ENCODE results near the gene SPTLC3.

SPTLC3 gene

GRCh38 chr20:13031751-13032150, 23.0 kb downstream of the SPTLC3 start:
- no peak for DNase-seq (ENCODE audit: low read depth)

DNA sequence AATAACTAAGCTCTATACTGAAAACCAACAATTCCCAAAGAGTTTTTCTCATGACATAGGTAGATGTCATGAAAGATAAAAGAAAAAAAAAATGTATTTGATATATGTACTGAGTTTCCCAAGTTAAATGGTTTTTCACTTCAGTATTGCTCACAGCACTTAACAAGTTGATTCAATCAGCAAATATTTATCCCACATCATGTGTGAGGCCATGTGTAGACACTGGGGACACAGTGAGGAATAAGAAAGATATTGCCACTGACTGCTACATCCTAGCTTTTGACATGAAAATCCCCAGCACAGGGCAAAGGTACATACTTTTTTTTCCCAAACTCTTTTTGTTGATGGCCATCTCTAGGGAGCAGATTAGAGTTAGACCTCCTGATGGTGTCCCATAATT, 25.3 kb downstream of the SPTLC3 start:
- DNase-seq (ENCODE audit: low read depth): no peak

DNA sequence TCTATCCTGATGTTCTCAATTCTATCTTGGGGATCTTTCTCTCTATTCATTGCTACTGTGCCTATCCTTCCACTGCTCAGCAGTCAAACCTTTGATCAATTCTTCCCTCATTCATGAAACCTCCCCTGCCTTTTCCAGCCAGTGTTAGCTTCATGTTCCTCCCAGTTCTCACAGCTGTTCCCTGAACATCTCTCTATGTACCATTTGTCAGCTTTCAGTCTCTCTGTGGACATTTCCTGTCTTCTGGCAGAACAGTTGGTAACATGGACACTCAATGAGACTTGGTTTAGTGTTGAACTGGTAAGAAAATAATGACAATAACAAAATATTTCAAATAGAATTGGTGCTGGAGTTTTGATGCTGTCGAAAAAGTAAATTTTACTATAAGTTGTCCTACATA, 26.2 kb downstream of the SPTLC3 start:
- no peak for DNase-seq (ENCODE audit: low read depth)

GRCh38 chr20:13035399-13036152, 26.8 kb downstream of the SPTLC3 start:
- no peak for DNase-seq (ENCODE audit: low read depth)

DNA sequence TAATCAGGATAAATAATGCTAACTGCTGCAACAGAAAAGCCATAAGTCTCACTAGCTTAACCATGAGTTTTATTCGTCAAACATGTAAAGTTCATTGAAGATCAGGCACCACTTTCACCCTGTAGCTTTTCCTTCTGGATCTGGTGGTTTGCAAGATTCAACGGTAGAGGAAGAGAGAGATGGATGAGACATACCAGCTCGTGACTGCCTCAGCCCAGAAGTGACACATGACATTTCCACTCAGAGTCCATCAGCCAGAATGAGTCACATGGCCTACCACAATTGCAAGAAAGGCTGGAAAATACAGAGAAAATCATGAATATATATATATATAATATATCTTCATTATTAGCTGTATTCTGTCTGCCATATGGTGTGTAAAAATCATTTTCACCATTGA, 29.0 kb downstream of the SPTLC3 start:
- no peak for DNase-seq (ENCODE audit: low read depth)

DNA sequence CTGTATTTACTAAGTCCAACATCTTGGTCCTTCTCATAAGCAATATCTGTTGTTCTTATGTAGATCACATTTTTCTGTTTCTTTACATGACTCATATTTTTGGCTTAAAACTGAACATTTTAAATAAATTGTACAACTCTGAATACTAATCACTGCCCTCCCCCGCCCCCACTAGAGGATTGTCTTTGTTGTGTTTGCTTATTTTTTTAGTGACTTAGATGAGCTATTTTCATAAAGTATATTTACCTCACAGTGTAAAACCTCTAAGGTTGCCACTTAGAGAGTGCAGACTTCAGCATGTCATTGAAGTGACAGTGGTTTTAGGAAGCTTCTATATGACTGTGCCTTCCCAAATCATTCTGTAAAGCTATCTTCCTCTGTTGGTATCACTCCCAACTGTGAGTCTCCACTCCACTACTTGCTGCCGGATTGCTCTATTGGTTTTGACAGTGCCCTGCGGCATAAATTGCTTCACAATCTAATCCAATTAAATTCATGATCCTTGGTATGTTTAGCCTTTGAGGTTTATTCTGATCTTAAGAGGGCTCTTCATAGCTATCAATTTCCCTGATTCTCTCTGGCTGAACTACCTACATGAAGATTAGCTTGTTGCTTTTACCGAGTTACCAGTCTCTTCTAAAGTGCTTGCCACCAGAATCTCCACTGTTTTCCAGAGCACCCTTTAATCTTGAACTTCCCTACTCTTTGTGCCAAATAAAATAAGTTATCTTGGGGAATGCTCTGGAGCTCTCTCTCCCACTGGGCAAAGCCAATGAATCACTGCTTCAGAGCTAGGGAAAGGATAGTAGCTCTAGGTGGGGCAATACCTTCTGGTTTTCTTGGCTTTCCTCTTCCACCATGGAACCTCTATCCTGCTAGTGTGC, 33.0 kb downstream of the SPTLC3 start:
- no peak for DNase-seq (ENCODE audit: low read depth)

- DNase-seq (ENCODE audit: low read depth): no peak
Measured at GRCh38 chr20:13042458-13042794, 33.7 kb downstream of the SPTLC3 start.

DNA sequence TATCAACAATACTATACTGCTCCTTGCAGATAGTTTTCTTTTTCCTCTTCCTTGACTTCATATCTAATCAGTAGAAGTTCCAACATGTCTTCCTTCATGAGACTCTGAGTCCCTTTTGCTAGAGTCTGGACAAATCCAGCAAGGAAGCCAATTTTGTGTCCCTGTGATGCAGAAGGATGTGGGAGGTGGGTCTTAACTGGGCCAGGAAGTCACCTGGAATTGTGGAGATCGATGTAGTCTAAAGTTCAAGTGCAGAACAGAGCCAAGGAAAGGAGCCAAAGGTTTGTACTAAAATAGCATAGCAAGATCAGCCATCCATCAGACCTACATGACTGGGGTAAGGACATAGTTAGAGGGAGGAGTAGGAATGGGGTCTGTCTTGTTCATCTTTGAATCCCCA, 37.6 kb downstream of the SPTLC3 start:
- no peak for DNase-seq (ENCODE audit: low read depth)

DNA sequence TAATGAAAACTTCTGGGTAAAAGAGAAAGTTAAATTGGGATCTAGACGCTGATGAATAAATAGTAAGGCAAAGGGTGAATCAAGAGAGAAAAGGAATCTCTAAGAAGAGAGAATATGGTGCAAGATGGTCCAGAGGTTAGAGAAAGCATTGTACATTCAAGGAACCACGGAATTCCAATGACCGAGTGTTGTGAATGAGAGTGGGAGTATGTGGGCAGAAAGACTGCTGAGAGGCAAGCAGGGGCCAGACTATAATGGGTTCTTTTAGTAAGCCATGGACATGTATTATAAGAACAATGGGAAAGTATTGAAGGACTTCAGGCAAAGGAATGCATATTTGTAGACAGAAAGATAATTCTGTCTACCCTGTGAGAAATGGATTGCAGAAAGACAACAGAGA, 45.2 kb downstream of the SPTLC3 start:
- no peak for DNase-seq (ENCODE audit: low read depth)

- DNase-seq (ENCODE audit: low read depth): no peak
Measured at GRCh38 chr20:13058666-13059389, 50.1 kb downstream of the SPTLC3 start.

GRCh38 chr20:13059398-13060136, 50.8 kb downstream of the SPTLC3 start:
- DNase-seq (ENCODE audit: low read depth): no peak

GRCh38 chr20:13060327-13060726, 51.6 kb downstream of the SPTLC3 start:
- no peak for DNase-seq (ENCODE audit: low read depth)

DNA sequence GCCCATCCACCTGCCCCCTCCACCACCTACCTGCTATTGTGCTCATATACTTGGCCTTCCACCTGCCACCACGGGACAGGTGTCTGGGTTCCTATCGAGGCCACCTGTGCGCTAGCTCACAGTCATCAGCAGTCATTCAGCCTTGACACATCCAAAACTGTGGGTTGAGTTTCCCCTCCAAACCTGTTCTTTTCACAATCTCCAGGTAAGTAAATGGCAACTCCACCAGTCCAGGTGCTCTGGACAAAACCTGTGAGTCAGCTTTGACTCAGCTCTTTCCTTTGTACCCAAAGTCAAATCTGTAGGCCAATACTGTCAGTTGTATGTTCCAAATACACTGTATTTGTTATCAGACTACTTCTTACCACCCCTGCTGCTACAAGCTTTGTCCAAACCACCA, 52.6 kb downstream of the SPTLC3 start:
- DNase-seq (ENCODE audit: low read depth): no peak

GRCh38 chr20:13062789-13063188, 54.0 kb downstream of the SPTLC3 start:
- no peak for DNase-seq (ENCODE audit: low read depth)

- DNase-seq (ENCODE audit: low read depth): no peak
Measured at GRCh38 chr20:13068336-13068735, 59.6 kb downstream of the SPTLC3 start.

GRCh38 chr20:13081877-13082276, 73.1 kb downstream of the SPTLC3 start:
- DNase-seq (ENCODE audit: low read depth): no peak

- no peak for DNase-seq (ENCODE audit: low read depth)
Measured at GRCh38 chr20:13082378-13082777, 73.6 kb downstream of the SPTLC3 start.

GRCh38 chr20:13085275-13085674, 76.5 kb downstream of the SPTLC3 start:
- no peak for DNase-seq (ENCODE audit: low read depth)

GRCh38 chr20:13089950-13090469, 81.2 kb downstream of the SPTLC3 start:
- DNase-seq (ENCODE audit: low read depth): no peak

GRCh38 chr20:13092111-13092510, 83.3 kb downstream of the SPTLC3 start:
- no peak for DNase-seq (ENCODE audit: low read depth)

- no peak for DNase-seq (ENCODE audit: low read depth)
Measured at GRCh38 chr20:13094976-13095375, 86.2 kb downstream of the SPTLC3 start.
